Transverse colon (tissue), 4 donors: Measurements from ENCODE around the gene SEMA3E. TPM values are rescaled to one million over a fixed set of nuclear protein-coding genes. Genes with fewer than 3 reads are reported as not detected.

Source experiments
- DNase-seq: peaks from one replicate; pipeline ENCODE4 v3.0.0-alpha.2; 2019
- H3K27ac ChIP-seq, 4 donors: fragments of 200-600 bp; sonication (generic); 2 replicates each; pipeline ENCODE4 v1.5.1; 2016 to 2018; ENCODE audit warnings: inconsistent platforms in 4 of 4
- H3K27me3 ChIP-seq: fragments of 200-600 bp; sonication (generic); 2 replicates; pipeline ENCODE4 v1.5.1; 2017; ENCODE audit warnings: inconsistent platforms
- H3K36me3 ChIP-seq, 4 donors: fragments of 200-600 bp; sonication (generic); 2 replicates each; pipeline ENCODE4 v1.5.1; 2017 to 2019; ENCODE audit warnings: inconsistent platforms in 4 of 4
- H3K4me1 ChIP-seq, 4 donors: fragments of 200-600 bp; sonication (generic); 2 replicates each; pipeline ENCODE4 v1.5.1; 2017 to 2020; ENCODE audit warnings: inconsistent platforms in 4 of 4
- H3K4me3 ChIP-seq, 4 donors: fragments of 200-600 bp; sonication (generic); 1 replicate in 1 of 4; 2 replicates in 3 of 4; pipeline versions ENCODE4 v1.5.1 to v1.6.1; 2017 to 2019; ENCODE audit warnings: inconsistent platforms in 4 of 4
- H3K9me3 ChIP-seq, 2 donors: fragments of 200-600 bp; sonication (generic); 2 replicates each; pipeline ENCODE4 v1.5.1; 2017 to 2019; ENCODE audit warnings: inconsistent platforms in 2 of 2
- EP300 ChIP-seq: sonication (generic); formaldehyde crosslinking; IDR thresholded peaks from one replicate; pipeline ENCODE4 v1.6.1; 2017; ENCODE audit warnings: antibody characterized with exemption, low read depth
- POLR2A ChIP-seq: fragments of 450-650 bp; IDR thresholded peaks from one replicate; pipeline ENCODE4 v1.6.1; 2016; ENCODE audit warnings: antibody characterized with exemption, mild to moderate bottlenecking, moderate library complexity
- POLR2AphosphoS5 ChIP-seq, 3 donors: sonication (generic); formaldehyde crosslinking; IDR thresholded peaks; one replicate each; pipeline ENCODE4 v1.6.1; 2016; ENCODE audit warnings: antibody characterized with exemption in 3 of 3
- WGBS, 2 donors: methylation state at CpG; one replicate each; pipeline ENCODE4 v1.1.5; 2018; ENCODE audit warnings: low coverage in 1 of 2; 5-methylcytosine and 5-hydroxymethylcytosine counted together
- in situ Hi-C, 4 donors: fragments of 200-750 bp; cut with MboI; loops; one replicate each; pipeline versions ENCODE4 v1.15.0 to v1.15.1; 2017; ENCODE audit warnings: low sequenced_read_pairs in 3 of 4, low pct_ligation_motif_present in 1 of 4, low pct_unique_long_range_greater_than_20kb in 1 of 4
- intact Hi-C: fragments of 100-400 bp; cut with DNase I; formaldehyde crosslinking; loops from one replicate; pipeline ENCODE4 v1.15.1; 2023; ENCODE audit warnings: low total_unique reads
- total RNA-seq, 4 donors: library from RNA; depleted of rRNA; stranded (reverse); fragments of >200 nt; gene quantifications; one replicate each; pipeline ENCODE4 v1.1.0, GENCODE V29; 2016
- TF ChIP-seq, protein P1 (sequence below), 5 experiments: fragments of 200-600 bp in 3 of 5; fragments of 450-650 bp in 2 of 5; sonication (generic) in 3 of 5; IDR thresholded peaks; 1 replicate in 2 of 5; 2 replicates in 3 of 5; pipeline ENCODE4 v1.5.1; 2016 to 2017; ENCODE audit warnings: antibody characterized with exemption in 5 of 5, inconsistent platforms in 3 of 5, mild to moderate bottlenecking in 2 of 5, moderate library complexity in 1 of 5

Gene SEMA3E
- total RNA-seq, 4 donors from 2014 or later, result 0.95 to 3.8 (median 1.4) TPM; not detected in 1

DNA sequence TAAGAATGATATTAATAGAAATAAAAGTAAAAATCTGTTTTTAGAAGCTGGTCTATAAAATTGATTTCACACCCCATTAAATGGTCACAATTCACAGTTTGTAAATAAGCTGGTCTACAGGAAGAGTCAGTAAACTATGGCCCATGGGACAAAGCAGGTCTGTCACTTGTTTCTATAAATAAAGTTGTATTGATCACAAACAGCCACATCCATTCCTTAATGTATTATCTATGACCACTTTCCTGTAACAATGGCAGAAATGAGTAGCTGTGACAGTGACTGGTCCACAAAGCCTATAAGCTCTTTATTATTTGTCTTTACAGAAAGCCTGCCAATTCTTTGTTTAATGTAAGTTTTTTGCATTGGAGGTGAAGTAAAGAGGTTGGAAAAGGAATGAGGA lies 114.5 kb downstream of the SEMA3E start:
- in situ Hi-C loops, result no loop called here
- intact Hi-C loops, result no loop called here

DNA sequence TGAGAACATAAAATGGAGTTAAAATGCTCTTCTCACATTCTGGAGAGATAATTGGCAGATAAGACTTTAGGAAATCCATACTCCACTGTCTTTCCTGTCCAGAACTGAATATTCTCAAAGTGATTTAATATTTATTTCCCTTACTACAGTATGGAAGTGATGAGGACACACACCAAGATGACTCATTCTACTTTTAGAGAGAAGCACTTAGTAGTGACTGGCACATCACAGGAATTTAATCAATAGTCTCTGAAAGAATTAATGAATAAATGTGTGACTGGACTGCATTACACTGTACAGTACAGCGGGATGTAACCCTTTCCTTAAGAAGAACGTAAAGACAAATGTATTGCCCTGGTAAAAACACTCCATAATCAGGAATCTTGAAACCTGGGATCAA lies 116.7 kb downstream of the SEMA3E start:
- Histone ChIP-seq H3K36me3 (no peaks in the 10 kb centered on the region), H3K9me3 (no peaks in the 10 kb centered on the region), H3K4me1 (no peaks in the 10 kb centered on the region), H3K27me3 (no peaks in the 10 kb centered on the region), H3K4me3 (no peak overlapping the region), H3K27ac (no peak overlapping the region)
- no peak for DNase-seq
- WGBS, 2 donors, result 88 to 90% methylated on average over 2 of the region's 2 CpGs
- intact Hi-C loops, result no loop called here
- TF ChIP-seq, protein P1, sequence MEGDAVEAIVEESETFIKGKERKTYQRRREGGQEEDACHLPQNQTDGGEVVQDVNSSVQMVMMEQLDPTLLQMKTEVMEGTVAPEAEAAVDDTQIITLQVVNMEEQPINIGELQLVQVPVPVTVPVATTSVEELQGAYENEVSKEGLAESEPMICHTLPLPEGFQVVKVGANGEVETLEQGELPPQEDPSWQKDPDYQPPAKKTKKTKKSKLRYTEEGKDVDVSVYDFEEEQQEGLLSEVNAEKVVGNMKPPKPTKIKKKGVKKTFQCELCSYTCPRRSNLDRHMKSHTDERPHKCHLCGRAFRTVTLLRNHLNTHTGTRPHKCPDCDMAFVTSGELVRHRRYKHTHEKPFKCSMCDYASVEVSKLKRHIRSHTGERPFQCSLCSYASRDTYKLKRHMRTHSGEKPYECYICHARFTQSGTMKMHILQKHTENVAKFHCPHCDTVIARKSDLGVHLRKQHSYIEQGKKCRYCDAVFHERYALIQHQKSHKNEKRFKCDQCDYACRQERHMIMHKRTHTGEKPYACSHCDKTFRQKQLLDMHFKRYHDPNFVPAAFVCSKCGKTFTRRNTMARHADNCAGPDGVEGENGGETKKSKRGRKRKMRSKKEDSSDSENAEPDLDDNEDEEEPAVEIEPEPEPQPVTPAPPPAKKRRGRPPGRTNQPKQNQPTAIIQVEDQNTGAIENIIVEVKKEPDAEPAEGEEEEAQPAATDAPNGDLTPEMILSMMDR (IDR thresholded peaks at IDR 0.05), result no peak
- no peak for TF ChIP-seq POLR2A
- TF ChIP-seq EP300, result no peak
- no peak for TF ChIP-seq POLR2AphosphoS5 (IDR thresholded peaks at IDR 0.05)
- in situ Hi-C loops, result no loop called here

More for the DNA sequence above, 114.5 kb downstream of the SEMA3E start:
- H3K4me1 ChIP-seq, result no peaks in the 10 kb centered on the region
- H3K36me3 ChIP-seq, result no peaks in the 10 kb centered on the region
- no peak for DNase-seq
- H3K27me3 ChIP-seq, result no peaks in the 10 kb centered on the region
- no peaks in the 10 kb centered on the region for H3K9me3 ChIP-seq
- no peak overlapping the region for H3K27ac ChIP-seq
- no peak overlapping the region for H3K4me3 ChIP-seq
- TF ChIP-seq EP300 (no peak), POLR2AphosphoS5 (IDR thresholded peaks at IDR 0.05) (no peak), POLR2A (no peak)
- TF ChIP-seq, protein P1 (IDR thresholded peaks at IDR 0.05), result no peak

DNA sequence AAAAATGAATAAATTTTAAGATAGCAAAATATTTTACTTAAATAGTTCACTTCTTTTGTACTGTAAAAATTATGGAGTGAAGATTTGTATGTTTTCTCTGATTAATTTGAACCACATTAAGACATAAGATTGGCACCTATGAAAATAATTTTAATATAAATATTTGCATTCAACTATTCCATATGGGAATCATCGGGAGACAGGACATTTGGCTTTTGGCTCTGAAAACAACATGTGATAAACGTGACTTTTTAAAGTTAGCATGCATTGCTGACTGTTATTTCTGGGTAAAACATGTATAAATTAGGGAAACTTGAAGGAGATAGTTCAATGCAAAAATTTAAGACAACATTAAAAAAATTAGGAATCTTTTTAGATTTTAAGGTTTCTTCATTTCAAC lies 117.2 kb downstream of the SEMA3E start:
- no peak for DNase-seq
- in situ Hi-C loops (no loop called here), intact Hi-C loops (no loop called here)

DNA sequence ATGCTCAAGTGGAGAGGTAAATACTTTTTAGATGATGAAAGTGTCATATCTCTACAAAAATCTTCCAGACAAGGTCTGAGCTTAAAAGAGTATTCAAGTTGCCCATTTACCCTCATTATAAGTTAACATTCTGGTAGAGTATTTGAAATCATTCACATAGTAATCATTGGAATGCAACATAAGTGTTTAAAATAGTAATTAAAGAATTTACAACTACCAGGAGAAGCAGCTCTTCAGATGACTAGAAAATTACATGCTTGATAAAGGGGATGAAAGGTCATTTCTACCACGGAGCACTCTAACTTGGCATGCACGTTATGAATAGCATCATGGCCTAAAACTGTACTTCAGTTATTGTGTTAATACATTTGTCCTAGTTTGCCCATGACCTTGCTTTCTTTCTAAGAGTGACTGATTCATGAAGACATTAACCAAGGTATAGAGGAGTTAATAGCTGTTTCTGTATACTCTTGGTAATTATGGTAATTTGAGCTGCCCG lies 120.0 kb downstream of the SEMA3E start:
- intact Hi-C loops, result no loop called here
- DNase-seq, result no peak
- in situ Hi-C loops, result no loop called here
- TF ChIP-seq POLR2A, result no peak
- TF ChIP-seq POLR2AphosphoS5 (IDR thresholded peaks at IDR 0.05), result no peak
- TF ChIP-seq EP300, result no peak
- TF ChIP-seq, protein P1 (IDR thresholded peaks at IDR 0.05), result no peak
- Histone ChIP-seq H3K4me1 (no peaks in the 10 kb centered on the region), H3K36me3 (no peaks in the 10 kb centered on the region), H3K27ac (no peak overlapping the region), H3K27me3 (no peaks in the 10 kb centered on the region), H3K9me3 (no peaks in the 10 kb centered on the region), H3K4me3 (no peak overlapping the region)
- whole genome bisulfite sequencing, 2 donors, result 30 to 32% methylated on average over 2 to 3 of the region's 3 CpGs

More for the DNA sequence above, 117.2 kb downstream of the SEMA3E start:
- WGBS, 2 donors, result 41 to 65% methylated on average over 2 of the region's 2 CpGs
- Histone ChIP-seq H3K36me3 (no peaks in the 10 kb centered on the region), H3K27me3 (no peaks in the 10 kb centered on the region), H3K27ac (no peak overlapping the region), H3K4me1 (no peaks in the 10 kb centered on the region), H3K9me3 (no peaks in the 10 kb centered on the region), H3K4me3 (no peak overlapping the region)
- TF ChIP-seq POLR2A, result no peak
- no peak for TF ChIP-seq POLR2AphosphoS5 (IDR thresholded peaks at IDR 0.05)
- TF ChIP-seq, protein P1 (IDR thresholded peaks at IDR 0.05), result no peak
- TF ChIP-seq EP300, result no peak
